NCI-H2081 (cell line): ENCODE results near the gene SLC25A33.
A peak's percentile ranks its signal among the peaks of the same experiment; 100 is the strongest.

Experiments
- DNase-seq, 2 experiments: peaks; one replicate each; lab custom pipeline; 2025; lab: John Stamatoyannopoulos, UW

The SLC25A33 gene

DNA sequence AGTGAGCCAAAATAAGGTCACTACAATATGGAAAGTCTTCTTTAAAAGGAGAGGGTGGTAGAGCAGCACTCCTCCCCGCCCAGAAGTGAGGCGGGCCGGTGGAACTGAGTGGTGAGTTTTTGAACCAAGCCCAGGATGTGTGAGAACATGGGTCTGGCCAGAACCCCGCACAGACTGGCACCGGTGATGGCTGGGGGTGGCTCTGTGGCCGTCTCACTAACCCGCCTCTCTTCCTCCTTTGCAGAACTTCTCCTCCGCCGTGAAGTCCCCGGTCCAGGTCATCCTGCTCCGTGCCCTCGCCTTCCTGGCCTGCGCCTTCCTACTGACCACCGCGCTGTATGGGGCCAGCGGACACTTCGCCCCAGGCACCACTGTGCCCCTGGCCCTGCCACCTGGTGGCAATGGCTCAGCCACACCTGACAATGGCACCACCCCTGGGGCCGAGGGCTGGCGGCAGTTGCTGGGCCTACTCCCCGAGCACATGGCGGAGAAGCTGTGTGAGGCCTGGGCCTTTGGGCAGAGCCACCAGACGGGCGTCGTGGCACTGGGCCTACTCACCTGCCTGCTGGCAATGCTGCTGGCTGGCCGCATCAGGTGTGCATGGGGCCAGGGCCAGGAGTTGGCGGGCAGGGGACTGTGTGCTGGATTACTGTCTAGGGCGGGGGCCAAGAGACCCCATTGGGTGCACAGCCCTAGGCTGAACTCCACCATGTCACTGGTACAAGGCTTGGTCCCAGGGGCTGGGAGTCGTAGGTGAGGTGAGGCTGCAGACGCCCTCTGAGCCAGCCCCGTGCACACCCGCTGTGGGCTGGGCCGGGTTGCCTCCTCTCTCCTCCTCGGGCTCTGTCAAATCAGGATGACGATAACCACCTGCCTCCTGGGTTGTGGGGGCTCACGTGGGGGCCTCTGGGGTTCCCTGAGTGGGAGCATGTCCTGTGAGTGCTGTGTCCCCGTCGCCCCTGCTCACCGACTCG, 61.9 kb downstream of the SLC25A33 start:
- DNase-seq: no peak

DNA sequence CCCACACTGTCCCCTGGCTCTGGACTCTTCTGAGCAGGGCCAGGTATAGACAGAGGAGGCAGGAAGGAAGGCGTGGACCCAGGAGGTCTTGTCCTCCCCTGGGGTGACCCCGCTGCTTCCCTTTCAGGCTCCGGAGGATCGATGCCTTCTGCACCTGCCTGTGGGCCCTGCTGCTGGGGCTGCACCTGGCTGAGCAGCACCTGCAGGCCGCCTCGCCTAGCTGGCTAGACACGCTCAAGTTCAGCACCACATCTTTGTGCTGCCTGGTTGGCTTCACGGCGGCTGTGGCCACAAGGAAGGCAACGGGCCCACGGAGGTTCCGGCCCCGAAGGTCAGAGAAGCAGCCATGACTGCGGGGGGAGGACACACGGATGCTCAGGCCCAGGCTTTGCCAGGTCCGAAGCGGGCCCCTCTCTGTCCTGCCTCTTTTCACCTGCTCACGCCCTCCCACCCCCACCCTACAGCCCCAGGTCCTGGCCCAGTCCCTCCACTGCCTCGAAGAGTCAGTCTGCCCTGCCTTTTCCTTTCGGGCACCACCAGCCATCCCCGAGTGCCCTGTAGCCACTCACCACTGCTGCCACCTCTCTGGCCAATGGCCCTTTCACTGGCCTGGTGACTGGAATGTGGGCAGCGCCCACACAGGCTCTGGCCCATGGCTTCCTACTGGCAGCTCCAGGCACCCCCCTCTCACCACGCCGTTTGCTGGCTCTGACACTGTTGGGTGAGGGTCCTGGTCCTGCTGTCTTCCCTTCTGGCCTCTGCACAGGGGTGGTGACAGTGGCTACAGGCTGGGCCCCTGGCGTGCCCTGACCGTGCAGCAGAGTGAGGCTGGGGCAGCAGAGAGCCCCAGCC, 62.9 kb downstream of the SLC25A33 start:
- DNase-seq: peak in 1 of 2 experiments; percentile 62

DNA sequence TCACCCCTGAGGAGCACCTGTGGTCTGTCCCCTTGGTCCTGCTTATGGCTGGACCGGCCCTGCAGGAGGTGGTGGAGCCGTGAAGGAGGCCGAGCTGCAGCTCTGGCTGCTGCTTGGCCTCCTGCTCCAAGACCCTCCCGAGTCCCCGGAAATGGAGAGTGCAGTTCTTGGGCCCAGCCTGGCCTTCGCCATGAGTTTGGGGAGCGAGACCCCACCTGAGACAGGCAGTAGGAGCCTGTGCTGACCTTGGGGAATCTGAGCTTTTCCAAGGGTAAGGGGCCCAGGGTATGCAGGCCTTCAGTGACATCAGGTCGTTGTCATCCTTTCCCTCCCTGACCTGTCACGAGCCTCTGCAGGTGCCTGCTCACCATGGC, 63.5 kb downstream of the SLC25A33 start:
- DNase-seq: no peak

DNA sequence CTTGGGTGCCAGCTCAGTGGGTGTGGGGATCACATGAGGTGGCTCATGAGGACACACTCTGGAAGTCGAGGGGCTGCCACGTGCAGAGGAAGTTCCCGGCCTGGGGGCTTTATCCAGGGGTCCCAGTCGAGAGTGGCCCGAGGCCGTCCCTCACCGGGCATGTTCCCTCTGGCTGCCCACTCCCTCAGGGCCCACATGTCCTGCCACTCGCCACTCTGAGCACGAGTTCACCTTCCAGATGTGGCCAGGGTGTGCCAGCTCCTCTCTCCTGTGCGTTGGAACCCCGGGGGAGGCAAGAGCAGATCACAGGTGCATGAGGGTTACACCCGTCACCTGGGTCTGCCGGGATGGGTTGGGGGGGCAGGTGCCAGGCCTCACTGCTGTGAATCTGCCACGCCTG, 64.0 kb downstream of the SLC25A33 start:
- no peak for DNase-seq

DNA sequence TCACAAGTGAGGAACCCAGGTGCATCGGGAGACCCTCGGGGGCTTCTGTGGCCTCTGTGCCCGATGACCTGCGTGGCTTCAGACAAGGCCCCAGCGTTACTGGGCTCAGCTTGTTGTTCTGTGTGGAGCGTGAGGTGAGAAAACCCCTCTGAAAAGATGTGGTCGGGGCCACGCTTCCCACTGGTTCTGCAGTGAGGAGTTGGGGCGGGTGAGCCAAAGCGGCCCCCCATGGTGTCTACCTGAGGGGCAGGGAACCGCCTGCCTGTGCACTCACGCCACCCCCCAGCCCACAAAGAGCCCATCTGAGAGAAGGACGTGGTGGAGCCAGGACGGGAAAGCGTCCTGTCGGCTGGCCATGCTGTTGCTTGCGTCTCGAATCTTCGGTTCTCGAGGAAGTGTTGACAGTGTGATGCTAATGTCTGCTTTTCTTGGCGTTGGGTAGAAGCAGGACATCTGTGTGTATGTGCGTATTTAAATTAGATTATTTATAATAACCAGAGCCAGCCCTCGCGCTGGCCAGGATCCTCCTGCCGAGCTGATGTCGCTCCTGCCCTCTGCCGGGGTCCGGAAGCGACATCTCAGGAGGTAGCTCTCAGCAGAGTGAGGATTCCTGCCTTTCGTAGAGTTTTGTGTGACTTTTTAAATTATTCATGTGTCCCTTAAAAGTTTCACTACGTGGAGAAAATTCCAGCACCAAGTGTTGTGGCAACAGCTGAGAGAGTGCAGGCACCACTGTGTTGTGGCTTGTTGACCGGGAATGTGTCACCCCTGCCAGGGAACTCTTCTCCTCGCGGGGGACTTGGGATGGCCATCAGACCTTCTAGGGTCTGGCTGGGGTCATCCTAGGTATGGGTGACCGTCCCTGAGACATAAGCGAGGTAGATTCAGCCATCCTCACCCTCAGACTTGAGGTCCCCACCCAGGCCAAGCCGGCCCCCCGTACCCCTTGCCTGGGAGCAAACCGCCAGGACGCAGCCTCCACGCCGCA, 64.8 kb downstream of the SLC25A33 start:
- DNase-seq: no peak

DNA sequence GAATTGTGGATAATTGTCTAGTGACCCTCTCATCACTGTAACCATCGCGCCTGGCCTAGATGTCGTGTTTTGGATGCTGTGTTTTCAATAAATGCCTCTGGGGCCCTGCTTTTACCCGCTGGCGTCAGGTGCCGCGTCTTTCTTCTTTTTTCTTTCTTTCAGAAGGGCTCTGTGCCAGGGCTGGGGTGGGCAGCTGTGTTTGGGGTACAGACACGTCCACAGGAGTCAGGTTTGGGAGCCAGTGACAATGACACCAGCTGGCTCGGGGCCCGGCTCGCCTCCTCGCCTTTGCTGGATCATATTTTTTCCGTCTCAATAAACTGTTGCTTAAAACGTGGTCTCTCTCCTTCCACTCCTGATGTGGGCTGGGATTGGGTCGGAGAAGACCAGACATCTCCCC, 65.6 kb downstream of the SLC25A33 start:
- no peak for DNase-seq

DNA sequence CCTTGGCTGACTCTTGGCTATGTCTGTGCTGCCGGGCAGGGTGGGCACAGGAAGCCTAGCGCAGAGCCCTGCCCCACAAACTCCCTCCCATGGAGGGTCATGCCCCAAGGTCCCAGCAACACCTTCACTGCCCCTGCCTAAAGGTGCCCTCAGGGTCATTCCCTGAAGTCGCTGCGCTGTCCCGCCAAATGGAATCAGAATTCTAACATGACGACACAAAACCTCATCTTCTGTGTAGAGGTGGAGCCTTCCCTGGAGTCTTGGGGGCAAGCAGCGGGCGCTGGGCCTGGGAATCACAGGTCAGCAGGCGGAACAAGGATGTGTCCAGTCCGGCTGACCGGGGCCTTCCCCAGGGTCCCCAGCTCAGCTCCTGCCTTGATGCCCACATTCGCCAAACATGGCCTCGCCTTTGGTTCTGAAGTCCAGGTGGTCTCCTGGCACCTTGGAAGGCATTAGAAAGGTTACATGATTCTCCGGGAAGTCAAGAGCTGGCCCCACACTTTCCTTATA, 66.7 kb downstream of the SLC25A33 start:
- DNase-seq: no peak

DNA sequence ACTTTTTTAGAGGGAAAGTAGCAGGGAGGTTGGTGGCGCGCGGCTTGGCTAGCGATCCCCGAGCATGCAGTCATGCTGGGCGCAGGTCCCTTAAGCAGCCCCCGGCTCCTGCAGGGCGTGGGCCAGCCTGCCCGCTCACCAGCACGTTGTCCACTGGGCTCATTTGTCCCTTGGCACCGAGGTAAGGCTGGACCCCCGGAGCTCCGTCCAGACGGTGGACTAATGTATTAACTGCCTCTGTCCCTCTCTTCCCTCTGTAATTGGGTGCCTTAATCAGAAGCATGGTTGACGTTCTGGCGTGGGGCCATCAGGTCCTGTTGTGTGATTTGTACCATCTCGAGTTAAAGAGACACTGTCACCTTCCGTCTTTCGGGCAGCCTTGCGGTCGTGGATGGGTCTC, 67.2 kb downstream of the SLC25A33 start:
- DNase-seq: no peak

DNA sequence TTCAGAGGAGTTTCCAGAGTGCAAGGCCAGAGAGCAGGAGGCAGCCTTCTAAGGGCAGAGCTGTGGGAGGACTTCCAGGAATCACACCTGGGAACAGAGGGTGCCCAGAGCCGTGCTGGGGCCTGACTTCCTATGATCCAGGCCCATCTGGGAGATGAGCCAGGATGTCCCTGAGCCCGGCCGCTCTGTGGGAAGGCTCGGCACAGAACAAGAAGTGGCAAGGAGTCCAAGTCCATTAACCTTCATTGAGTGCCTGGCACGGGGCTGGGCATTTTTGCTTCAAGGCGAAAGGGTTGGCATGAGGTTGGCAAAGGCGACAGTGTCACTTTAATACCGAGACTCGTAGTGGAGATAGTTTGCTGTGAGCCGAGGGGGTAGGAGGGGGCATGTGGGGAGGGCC, 67.7 kb downstream of the SLC25A33 start:
- no peak for DNase-seq

DNA sequence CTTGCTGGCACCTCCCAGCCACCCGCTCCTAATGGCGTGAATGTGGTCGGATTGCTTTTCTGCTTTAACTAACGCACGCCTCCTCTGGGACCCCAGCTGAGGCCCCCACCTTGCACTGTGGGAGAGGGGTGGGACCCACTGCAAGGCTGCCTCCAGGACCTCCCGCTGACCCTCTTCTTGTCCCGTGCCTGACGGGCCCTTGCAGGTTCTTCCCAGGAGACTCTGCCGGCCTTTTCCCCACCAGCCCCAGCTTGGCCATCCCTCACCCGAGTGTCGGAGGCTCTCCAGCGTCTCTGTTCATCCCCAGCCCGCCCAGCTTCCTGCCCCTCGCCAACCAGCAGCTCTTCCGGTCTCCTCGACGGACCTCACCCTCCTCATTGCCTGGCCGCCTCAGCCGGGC, 68.1 kb downstream of the SLC25A33 start:
- DNase-seq: no peak

DNA sequence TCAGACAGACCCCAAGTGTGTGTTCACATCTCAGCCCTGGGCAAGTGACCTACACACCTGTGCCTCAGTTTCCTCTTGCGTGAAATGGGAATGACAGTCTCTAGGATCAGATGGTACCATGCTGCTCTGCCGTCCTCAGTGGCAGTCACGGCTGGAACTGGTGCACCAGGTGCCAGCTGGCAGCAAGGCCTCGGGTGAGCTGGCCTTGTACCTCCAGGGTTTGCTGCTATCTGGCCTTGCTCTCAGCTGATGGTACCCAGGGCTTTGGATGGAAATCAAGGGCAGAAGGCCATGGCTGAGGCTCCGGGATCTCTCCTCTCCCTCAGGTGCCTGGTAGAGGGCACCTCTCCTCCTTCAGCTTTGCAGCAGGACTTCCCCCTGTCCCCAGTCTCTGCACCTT, 70.7 kb downstream of the SLC25A33 start:
- DNase-seq: no peak

DNA sequence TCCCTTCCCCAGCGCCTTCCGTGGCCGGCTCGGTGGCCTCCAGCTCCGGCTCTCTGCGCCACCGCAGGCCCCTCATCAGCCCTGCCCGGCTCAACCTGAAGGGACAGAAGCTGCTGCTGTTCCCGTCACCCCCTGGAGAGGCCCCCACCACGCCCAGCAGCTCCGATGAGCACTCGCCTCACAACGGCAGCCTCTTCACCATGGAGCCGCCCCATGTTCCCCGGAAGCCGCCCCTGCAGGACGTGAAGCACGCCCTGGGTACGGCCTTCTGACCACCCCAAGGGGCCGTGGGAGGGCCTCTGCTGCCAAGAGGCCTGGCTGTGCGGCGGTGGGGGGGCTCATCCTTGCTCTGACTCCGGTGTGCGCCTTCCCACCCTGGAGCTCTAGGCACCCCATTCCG, 71.3 kb downstream of the SLC25A33 start:
- no peak for DNase-seq

DNA sequence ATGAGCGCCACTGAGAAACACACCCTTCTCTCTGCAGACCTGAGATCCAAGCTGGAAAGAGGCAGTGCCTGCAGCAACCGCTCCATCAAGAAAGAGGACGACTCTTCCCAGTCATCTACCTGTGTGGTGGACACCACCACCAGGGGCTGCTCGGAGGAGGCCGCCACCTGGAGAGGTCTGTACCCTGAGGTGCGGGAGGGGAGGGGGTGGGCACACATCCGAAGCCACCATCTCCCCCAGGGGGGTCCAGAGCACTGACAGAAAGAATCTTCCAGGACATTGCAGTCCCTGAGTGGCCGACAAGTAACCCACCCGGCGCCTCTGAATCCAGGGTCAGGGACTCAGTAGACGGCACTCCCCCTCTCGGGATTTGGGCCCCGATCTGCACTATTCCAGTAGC, 72.5 kb downstream of the SLC25A33 start:
- no peak for DNase-seq

DNA sequence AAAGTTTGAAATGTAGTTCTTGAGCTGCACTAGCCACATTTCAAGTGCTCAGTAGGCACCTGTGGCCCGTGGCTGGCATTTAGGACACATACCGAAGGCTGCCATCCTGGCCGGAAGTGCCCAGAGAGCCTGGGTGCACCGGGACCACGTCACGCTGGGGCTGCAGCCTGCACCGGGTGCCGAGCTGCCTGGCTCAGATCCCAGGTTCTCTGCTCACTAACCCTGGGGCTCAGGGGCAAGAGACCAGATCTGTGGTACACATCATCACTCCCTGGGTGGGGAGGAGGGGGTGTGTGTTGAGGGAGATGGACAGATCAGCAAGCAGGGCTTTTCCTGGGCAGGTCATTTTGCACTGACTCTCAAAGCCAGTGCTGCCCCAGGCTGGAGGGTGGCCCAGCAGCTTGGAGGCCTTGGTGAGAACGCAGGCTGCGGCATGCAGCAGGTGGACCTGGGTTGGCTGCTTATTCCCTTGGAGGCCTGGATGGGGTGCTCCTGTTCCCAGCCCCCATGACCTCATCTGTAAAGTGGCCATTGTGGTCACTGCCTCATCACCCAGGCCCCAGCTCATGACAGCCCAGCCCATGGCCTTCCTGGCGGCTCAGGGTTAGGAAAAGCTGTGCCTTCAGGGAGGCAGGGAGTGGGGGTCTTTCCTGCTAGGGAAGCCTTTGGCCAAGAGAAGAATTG, 73.0 kb downstream of the SLC25A33 start:
- DNase-seq: no peak

DNA sequence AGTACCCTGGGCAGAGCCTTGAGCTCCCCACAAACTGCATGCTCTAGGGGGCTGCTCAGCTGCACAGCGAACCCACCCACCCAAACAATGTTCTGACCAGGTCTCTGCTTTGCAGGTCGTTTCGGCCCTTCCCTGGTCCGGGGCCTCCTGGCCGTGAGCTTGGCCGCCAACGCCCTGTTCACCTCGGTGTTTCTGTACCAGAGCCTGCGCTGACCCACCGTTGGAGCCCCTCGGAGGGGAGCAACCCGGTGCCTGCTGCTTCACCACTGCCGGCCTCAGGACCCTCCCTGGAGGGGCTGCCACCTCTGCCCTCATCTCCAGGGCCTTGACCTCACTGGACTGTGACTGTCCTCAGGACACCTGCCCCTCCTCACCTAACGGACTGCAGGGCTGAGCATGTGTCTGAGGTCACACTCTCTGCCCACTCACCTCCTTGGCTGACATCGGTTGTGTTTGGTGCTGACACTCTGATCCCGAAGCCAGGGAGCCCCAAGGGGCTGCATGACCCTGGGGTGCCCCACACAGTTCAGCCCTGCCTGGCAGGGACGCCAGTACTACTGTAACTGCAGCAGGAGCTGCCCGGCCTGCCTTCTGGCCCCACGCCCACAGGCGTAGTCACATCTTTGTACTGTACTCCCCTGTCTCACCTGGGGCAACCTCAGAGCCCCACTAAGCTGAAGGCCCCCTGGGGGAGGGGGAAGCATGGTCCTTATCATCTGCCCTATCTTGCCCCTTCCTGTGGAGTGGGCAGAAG, 73.8 kb downstream of the SLC25A33 start:
- no peak for DNase-seq

DNA sequence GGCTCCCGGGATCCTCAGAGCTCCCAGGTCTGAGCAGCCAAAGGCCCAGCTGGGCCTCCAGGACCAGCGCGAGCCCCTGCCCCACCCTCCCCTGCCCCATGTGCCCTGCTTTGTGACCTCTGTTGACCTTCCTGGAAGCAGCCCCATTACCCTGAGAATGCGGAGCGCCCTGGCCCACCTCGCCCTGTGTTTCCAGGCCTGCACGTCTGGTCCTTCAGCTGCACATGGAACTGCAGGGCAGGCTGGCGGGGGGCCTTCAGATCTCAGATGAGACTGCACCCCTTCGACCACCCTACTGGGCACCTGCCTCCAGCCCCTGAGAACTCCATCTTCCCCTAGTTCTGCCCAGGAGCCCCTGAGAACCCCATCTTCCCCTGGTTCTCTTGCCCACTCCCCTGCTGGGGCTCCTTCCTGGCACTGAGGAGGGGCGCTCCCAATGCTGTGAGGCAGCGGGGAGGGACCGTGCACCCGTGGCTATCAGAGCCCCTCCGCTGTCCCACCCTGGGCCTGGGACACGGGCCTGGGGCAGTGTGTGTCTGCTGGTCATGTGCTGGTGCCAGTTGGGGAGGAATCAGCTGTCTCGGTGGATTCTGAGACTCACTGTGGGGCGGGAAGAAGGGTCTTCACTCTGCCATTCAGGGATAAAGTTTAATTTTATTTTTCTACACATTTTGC, 74.5 kb downstream of the SLC25A33 start:
- no peak for DNase-seq

DNA sequence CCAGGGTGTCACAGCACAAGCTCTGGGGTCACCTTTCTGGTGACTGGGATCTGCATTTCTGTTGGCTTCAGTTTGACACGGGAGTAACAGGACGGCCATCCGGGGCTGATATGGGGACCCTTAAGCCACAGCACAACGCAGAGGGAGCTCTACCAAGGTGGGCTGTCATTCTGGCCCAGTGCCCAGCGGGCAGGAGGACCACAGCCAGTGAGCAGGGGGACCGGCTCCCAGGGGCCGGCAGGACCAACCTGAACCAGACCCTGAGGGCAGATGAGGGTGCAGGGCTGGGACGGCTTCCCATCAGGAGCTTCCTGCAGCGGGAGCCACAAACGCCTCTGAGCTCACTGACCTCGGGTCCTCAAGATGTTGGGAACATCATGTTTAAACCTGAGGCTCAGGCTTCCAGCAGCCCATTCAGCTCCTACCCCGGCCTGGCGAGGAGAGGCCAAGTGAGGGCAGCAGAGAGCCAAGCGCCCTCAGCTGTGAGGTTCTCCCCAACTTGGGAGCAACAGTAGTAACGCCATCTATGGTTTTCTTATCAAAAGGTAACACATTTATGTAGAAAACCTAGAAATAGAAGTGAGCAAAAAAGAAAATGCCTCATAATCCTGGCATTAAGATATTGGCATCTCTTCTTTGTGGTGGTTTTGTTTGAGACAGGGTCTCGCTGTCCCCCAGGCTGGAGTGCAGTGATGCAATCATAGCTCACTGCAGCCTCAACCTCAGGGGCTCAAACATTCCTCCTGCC, 76.2 kb downstream of the SLC25A33 start:
- peak in 1 of 2 experiments; percentile 8 for DNase-seq

DNA sequence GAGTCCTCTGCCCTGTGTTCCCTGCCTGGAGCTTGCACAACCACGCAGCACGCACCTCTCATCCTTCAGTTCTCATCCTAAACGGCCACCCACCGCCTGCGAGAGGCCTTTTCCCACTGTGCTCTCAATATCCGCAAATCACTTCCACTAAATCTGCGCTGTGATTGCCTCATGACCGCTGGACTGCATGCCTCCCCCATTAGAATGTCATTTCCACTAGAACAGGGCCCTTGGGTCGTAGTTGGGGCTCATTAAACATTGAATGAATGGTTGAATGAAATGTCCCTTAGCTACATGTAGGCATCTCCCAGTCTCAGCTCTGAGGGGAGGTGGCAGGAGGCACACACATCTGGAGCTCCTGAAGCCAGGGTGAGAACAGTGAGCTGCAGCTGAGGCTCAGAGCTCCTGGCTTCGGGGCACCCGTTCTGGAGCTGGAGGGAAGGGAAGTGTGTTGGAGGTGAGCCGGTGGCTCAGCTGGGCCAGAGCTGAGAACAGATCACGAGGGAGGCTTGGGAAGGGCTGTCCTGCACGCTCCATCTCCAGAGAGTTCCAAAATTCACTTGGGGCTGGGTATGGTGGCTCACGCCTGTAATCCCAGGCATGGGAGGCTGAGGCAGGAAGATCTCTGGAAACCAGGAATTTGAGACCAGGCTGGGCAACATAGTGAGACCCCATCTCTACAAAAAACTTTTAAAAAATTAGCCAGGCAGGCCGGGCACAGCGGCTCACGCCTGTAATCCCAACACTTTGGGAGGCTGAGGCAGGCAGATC, 79.8 kb downstream of the SLC25A33 start:
- no peak for DNase-seq
